Loucy (cell line): ENCODE measurements around the gene MS4A18.

ENCODE experiments used
- H2AFZ ChIP-seq: fragments of 200-600 bp; sonication (generic); 2 replicates; pipeline ENCODE4 v1.6.0; 2016; ENCODE audit warnings: antibody characterized with exemption, mild to moderate bottlenecking, low read length, moderate library complexity
- H3F3A ChIP-seq: fragments of 200-600 bp; 2 replicates; pipeline ENCODE4 v1.6.0; 2016; ENCODE audit warnings: antibody characterized with exemption, low read depth, mild to moderate bottlenecking
- H3K27me3 ChIP-seq: fragments of 200-600 bp; sonication (generic); 2 replicates; pipeline ENCODE4 v1.6.1; 2014; ENCODE audit warnings: low read length, mild to moderate bottlenecking; ENCODE audit not compliant: insufficient read depth, poor library complexity, severe bottlenecking
- H3K36me3 ChIP-seq: fragments of 200-600 bp; sonication (generic); 2 replicates; pipeline ENCODE4 v1.6.1; 2016; ENCODE audit warnings: low read length; ENCODE audit not compliant: insufficient read depth
- H3K4me1 ChIP-seq: fragments of 200-600 bp; sonication (generic); 2 replicates; pipeline ENCODE4 v1.5.1; 2014; ENCODE audit warnings: low read length, mild to moderate bottlenecking; ENCODE audit not compliant: insufficient read depth, poor library complexity, severe bottlenecking
- H3K4me2 ChIP-seq: fragments of 200-600 bp; sonication (generic); 2 replicates; pipeline ENCODE4 v1.6.0; 2014; ENCODE audit warnings: antibody characterized with exemption, low read length, low read depth, mild to moderate bottlenecking; ENCODE audit not compliant: poor library complexity, severe bottlenecking
- H3K4me3 ChIP-seq: fragments of 200-600 bp; sonication (generic); 2 replicates; pipeline ENCODE4 v1.5.1; 2014; ENCODE audit warnings: low read length, mild to moderate bottlenecking, mixed read lengths; ENCODE audit not compliant: poor library complexity, severe bottlenecking
- H3K79me2 ChIP-seq: fragments of 200-600 bp; sonication (generic); 2 replicates; pipeline ENCODE4 v1.6.1; 2014; ENCODE audit warnings: low read length; ENCODE audit not compliant: insufficient read depth
- H3K9ac ChIP-seq: fragments of 200-600 bp; sonication (generic); 2 replicates; pipeline ENCODE4 v1.6.0; 2014; ENCODE audit warnings: mild to moderate bottlenecking, low read depth, low read length, moderate library complexity; ENCODE audit not compliant: poor library complexity, severe bottlenecking
- H3K9me2 ChIP-seq: fragments of 200-600 bp; sonication (generic); replicated peaks from 2 replicates; pipeline ENCODE4 v1.6.1; 2016; ENCODE audit warnings: low read depth, low read length, mixed read lengths
- H3K9me3 ChIP-seq: fragments of 200-600 bp; sonication (generic); 2 replicates; pipeline ENCODE4 v1.6.1; 2014; ENCODE audit warnings: mild to moderate bottlenecking, antibody characterized with exemption, low read length, low read depth; ENCODE audit not compliant: insufficient read depth
- H4K20me1 ChIP-seq: fragments of 200-600 bp; sonication (generic); 2 replicates; pipeline ENCODE4 v1.6.0; 2014; ENCODE audit warnings: antibody characterized with exemption, low read length, mild to moderate bottlenecking; ENCODE audit not compliant: insufficient read depth, poor library complexity, severe bottlenecking
- EZH2phosphoT487 ChIP-seq: fragments of 200-600 bp; IDR thresholded peaks from 2 replicates; pipeline ENCODE4 v1.6.1; 2018; ENCODE audit warnings: antibody characterized with exemption, mild to moderate bottlenecking, moderate library complexity, borderline replicate concordance
- TF ChIP-seq, protein P1 (sequence below): fragments of 200-600 bp; sonication (generic); conservative IDR thresholded peaks from 2 replicates; pipeline ENCODE4 v1.5.1; 2014; ENCODE audit warnings: mild to moderate bottlenecking, antibody characterized with exemption, low read length

MS4A18 gene

DNA sequence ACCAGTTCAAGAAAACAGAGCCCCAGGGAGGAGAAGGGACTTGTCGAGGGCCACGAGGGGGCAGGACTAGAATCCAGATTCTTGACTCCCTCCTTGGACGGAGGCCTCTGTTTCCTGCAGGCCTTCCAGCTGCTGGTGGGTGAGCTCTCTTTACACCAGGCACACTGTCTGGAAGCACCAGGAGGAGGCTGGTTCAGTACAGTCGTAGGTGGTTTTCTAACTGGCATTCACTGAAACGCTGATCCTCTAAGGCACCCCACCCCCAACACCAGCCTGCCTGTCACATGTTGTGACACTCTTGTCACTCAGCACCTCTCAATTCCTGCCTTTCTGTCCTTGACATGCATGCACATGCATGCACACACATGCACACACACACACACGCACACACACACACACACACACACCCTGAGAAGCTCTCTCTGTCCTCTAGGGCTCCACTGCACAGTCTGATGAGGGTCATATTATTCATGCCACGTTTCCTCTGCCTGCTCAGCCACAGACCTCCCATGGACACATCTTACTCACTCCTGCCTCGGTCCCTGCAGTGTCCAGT, 61.4 kb downstream of the MS4A18 start:
- no peaks in the 10 kb centered on the region for H3K27me3 ChIP-seq
- no peaks in the 10 kb centered on the region for H3K36me3 ChIP-seq
- H3K4me3 ChIP-seq = peak overlapping the region; percentile 61
- no peaks in the 10 kb centered on the region for H3K9me2 ChIP-seq
- peak overlapping the region; percentile 78 for H3K4me2 ChIP-seq
- peak overlapping the region; percentile 47; the same call in 1 of the 2 replicates for H2AFZ ChIP-seq
- H3K9me3 ChIP-seq = no peaks in the 10 kb centered on the region
- no peak for TF ChIP-seq EZH2phosphoT487
- TF ChIP-seq, protein P1, sequence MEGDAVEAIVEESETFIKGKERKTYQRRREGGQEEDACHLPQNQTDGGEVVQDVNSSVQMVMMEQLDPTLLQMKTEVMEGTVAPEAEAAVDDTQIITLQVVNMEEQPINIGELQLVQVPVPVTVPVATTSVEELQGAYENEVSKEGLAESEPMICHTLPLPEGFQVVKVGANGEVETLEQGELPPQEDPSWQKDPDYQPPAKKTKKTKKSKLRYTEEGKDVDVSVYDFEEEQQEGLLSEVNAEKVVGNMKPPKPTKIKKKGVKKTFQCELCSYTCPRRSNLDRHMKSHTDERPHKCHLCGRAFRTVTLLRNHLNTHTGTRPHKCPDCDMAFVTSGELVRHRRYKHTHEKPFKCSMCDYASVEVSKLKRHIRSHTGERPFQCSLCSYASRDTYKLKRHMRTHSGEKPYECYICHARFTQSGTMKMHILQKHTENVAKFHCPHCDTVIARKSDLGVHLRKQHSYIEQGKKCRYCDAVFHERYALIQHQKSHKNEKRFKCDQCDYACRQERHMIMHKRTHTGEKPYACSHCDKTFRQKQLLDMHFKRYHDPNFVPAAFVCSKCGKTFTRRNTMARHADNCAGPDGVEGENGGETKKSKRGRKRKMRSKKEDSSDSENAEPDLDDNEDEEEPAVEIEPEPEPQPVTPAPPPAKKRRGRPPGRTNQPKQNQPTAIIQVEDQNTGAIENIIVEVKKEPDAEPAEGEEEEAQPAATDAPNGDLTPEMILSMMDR = no peak
- H3F3A ChIP-seq = 0 out of 2 replicates have a peak, but pooled peaks cover 3% of the 10 kb centered on the region
- peaks cover 44% of the 10 kb centered on the region for H3K4me1 ChIP-seq
- no peaks in the 10 kb centered on the region for H4K20me1 ChIP-seq
- H3K9ac ChIP-seq = peak overlapping the region; percentile 64
- H3K79me2 ChIP-seq = no peaks in the 10 kb centered on the region

DNA sequence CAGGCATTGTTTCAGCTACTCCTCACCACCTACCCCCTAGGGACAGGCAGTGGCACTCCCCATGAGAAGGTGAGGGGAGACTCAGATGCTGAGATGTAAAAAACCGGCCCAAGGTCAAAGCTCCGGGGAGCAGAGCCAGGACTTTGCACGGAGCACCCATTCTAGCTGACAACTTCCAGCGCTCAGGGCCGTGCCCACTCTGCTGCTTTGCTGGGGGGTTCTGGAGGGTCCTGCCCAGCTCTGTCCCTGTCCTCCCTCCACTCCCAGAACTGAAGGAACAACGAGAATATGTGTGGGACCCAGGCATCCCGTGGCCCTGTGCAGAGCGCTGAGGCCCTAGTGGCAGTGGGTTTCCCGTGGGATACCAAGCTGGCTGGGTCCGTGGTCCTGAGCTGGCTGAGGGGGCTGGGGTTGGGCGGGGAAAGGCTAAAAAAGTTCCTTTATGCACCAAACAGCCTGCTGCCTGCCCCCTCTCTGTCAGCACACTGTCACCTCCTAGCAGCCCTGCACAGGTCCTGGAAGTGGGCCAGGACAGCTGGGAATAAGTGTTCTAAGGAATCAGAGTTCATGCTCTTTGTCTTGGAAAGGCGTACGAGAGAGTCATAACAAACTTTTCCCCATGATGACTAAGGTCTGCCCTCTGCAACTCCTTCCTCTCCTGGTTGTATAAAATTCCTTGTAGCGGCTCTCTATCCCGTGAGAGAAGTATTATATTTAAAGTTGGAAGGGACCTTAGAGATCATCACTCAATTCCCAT, 62.5 kb downstream of the MS4A18 start:
- no peak for TF ChIP-seq EZH2phosphoT487
- TF ChIP-seq, protein P1 = no peak
- Histone ChIP-seq H4K20me1 (no peaks in the 10 kb centered on the region), H3K9me3 (no peaks in the 10 kb centered on the region; the same call in 1 of the 2 replicates), H3K4me2 (peak overlapping the region; percentile 78), H3K27me3 (no peaks in the 10 kb centered on the region), H3K36me3 (no peaks in the 10 kb centered on the region), H3K4me3 (peak overlapping the region; percentile 26), H3K9ac (peak overlapping the region; percentile 43), H3K4me1 (peaks cover 44% of the 10 kb centered on the region), H3K9me2 (no peaks in the 10 kb centered on the region), H2AFZ (no peak overlapping the region), H3F3A (0 out of 2 replicates have a peak, but pooled peaks cover 3% of the 10 kb centered on the region), H3K79me2 (no peaks in the 10 kb centered on the region)

DNA sequence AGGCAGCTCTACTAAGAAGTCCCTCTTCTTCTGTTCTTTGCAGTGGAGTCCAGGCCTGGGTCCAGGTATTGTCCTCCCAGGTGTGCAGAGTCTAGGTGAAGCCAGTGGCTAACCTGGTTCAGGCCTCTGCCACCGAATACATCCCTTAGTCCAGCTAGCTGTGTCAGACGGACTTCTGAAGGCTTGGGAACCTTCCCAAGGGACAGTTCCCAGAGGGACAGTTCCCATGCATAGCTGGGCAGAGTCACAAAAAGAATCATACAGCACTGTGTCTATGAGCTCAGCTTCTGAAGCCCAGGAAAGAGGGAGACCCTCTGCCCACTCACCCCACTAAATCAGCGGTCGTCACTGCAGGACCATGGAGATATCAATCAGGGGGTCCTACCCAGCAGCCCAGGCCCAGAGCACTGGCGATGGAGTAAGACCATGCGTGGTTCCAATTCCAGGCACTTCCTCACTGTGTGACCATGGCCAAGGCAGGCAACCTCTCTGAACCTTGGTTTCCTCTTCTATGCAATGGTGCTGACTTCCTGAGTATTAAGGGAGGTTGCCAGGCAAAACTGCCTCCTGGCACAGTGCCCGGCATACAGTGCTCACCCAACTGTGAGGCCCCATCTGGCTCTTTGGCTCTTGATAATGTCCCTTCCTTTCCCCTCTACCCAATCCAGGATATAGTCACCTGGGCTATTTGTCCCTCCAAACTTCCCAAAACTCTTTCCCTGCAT, 64.0 kb downstream of the MS4A18 start:
- Histone ChIP-seq H3K9ac (no peak overlapping the region), H2AFZ (no peak overlapping the region), H3K9me3 (no peaks in the 10 kb centered on the region; the same call in 1 of the 2 replicates), H3K36me3 (no peaks in the 10 kb centered on the region), H3K27me3 (no peaks in the 10 kb centered on the region), H3K9me2 (no peaks in the 10 kb centered on the region), H3K4me1 (peaks cover 44% of the 10 kb centered on the region), H3K4me2 (no peak overlapping the region), H3F3A (0 out of 2 replicates have a peak, but pooled peaks cover 3% of the 10 kb centered on the region), H3K79me2 (no peaks in the 10 kb centered on the region), H3K4me3 (no peak overlapping the region), H4K20me1 (no peaks in the 10 kb centered on the region)
- TF ChIP-seq, protein P1 = no peak
- TF ChIP-seq EZH2phosphoT487 = no peak
